Endodermal cell (in vitro differentiated cells): Measurements from ENCODE around the gene NTSR1. TPM values are rescaled to one million over a fixed set of nuclear protein-coding genes. Genes with fewer than 3 reads are reported as not detected.

Experiments
- DNase-seq: peaks from one replicate; pipeline ENCODE4 v3.0.0-alpha.2; 2017
- H3K27ac ChIP-seq: 2 replicates; pipeline ENCODE4 v1.5.1; 2013; ENCODE audit warnings: mild to moderate bottlenecking, low read depth, low read length, moderate library complexity
- H3K27me3 ChIP-seq: 2 replicates; pipeline ENCODE4 v1.6.1; 2013; ENCODE audit warnings: mild to moderate bottlenecking, low read length, moderate library complexity; ENCODE audit not compliant: insufficient read depth, control insufficient read depth, poor library complexity, severe bottlenecking
- H3K36me3 ChIP-seq: 2 replicates; pipeline ENCODE4 v1.7.0; 2013; ENCODE audit warnings: mild to moderate bottlenecking, low read length, moderate library complexity; ENCODE audit not compliant: control insufficient read depth, insufficient read depth
- H3K4me1 ChIP-seq: one replicate; pipeline ENCODE4 v1.7.0; 2013; ENCODE audit warnings: low read length; ENCODE audit not compliant: control insufficient read depth, insufficient read depth
- H3K4me3 ChIP-seq: 2 replicates; pipeline ENCODE4 v1.5.1; 2013; ENCODE audit warnings: mild to moderate bottlenecking, low read length, moderate library complexity
- H3K9ac ChIP-seq: 2 replicates; pipeline ENCODE4 v1.6.1; 2013; ENCODE audit warnings: mild to moderate bottlenecking, low read length, moderate library complexity; ENCODE audit not compliant: poor library complexity, severe bottlenecking; ENCODE audit errors: extremely low read depth
- H3K9me3 ChIP-seq: 2 replicates; pipeline ENCODE4 v1.6.1; 2013; ENCODE audit warnings: mild to moderate bottlenecking, low read length, moderate library complexity; ENCODE audit not compliant: control insufficient read depth
- H3K27ac Mint-ChIP-seq: 2 replicates; pipeline ENCODE4 v1.8.0; 2020; ENCODE audit warnings: mixed read lengths
- H3K27me3 Mint-ChIP-seq: 2 replicates; pipeline ENCODE4 v1.8.0; 2021; ENCODE audit warnings: mild to moderate bottlenecking, mixed read lengths; ENCODE audit not compliant: insufficient read depth
- H3K36me3 Mint-ChIP-seq: 2 replicates; pipeline ENCODE4 v1.8.0; 2020; ENCODE audit warnings: low read depth, mixed read lengths
- H3K4me1 Mint-ChIP-seq: 2 replicates; pipeline ENCODE4 v1.8.0; 2020; ENCODE audit warnings: mixed read lengths
- H3K4me3 Mint-ChIP-seq: 2 replicates; pipeline ENCODE4 v1.8.0; 2020; ENCODE audit warnings: mild to moderate bottlenecking, moderate library complexity, mixed read lengths
- H3K9me3 Mint-ChIP-seq: 2 replicates; pipeline ENCODE4 v1.8.0; 2020; ENCODE audit warnings: mild to moderate bottlenecking, mixed read lengths
- CTCF ChIP-seq: fragments of 200-600 bp; sonication (generic); conservative IDR thresholded peaks from 2 replicates; pipeline ENCODE4 v1.5.0; 2021; ENCODE audit warnings: antibody characterized with exemption, mild to moderate bottlenecking
- WGBS, 2 experiments: methylation state at CpG; one replicate each; pipeline versions ENCODE4 v1.1.5 to v1.1.7; 2013; ENCODE audit warnings: missing lambda C conversion rate in 2 of 2, mixed read lengths in 1 of 2; ENCODE audit not compliant: insufficient coverage in 1 of 2, insufficient read length in 1 of 2; 5-methylcytosine and 5-hydroxymethylcytosine counted together
- total RNA-seq, 2 donors: library from RNA; stranded (reverse); fragmentation: NEBNext Ultra II Directional in 1 of 2; extraction: Animal tissue kit (Norgen Biotek cat#: 25700) in 1 of 2; gene quantifications; 2 replicates in 1 of 2; 3 replicates in 1 of 2; pipeline ENCODE4 v1.2.1, GENCODE V29; 2021

Gene NTSR1
- total RNA-seq, 2 donors from 2014 or later, result 0.11 to 0.62 TPM

GRCh38 chr20:62688855-62689460 is 19.7 kb upstream of the NTSR1 start:
- Histone ChIP-seq H3K36me3 (no peaks in the 10 kb centered on the region), H3K27ac (peak overlapping the region; percentile 73), H3K4me1 (peaks cover 4% of the 10 kb centered on the region), H3K9me3 (no peaks in the 10 kb centered on the region), H3K4me3 (no peak overlapping the region), H3K27me3 (no peaks in the 10 kb centered on the region), H3K9ac (no peak overlapping the region)
- H3K4me3 Mint-ChIP-seq, result no peak overlapping the region
- DNase-seq, result no peak
- no peaks in the 10 kb centered on the region for H3K27me3 Mint-ChIP-seq
- no peaks in the 10 kb centered on the region for H3K36me3 Mint-ChIP-seq
- H3K4me1 Mint-ChIP-seq, result peaks cover 4% of the 10 kb centered on the region
- TF ChIP-seq CTCF, result peak; percentile 28
- 81 to 90% methylated on average over 28 to 29 of the region's 29 CpGs for WGBS, 2 experiments
- no peaks in the 10 kb centered on the region for H3K9me3 Mint-ChIP-seq
- H3K27ac Mint-ChIP-seq, result no peak overlapping the region

GRCh38 chr20:62689861-62690260 is 18.8 kb upstream of the NTSR1 start:
- no peak overlapping the region for H3K4me3 Mint-ChIP-seq
- DNase-seq, result no peak
- TF ChIP-seq CTCF, result no peak
- 87 to 92% methylated on average over 6 to 17 of the region's 17 CpGs for WGBS, 2 experiments
- Histone ChIP-seq H3K4me1 (peaks cover 4% of the 10 kb centered on the region), H3K27me3 (no peaks in the 10 kb centered on the region), H3K36me3 (no peaks in the 10 kb centered on the region), H3K9me3 (no peaks in the 10 kb centered on the region), H3K27ac (no peak overlapping the region), H3K4me3 (no peak overlapping the region), H3K9ac (no peak overlapping the region)
- H3K9me3 Mint-ChIP-seq, result no peaks in the 10 kb centered on the region
- no peak overlapping the region for H3K27ac Mint-ChIP-seq
- no peaks in the 10 kb centered on the region for H3K36me3 Mint-ChIP-seq
- H3K4me1 Mint-ChIP-seq, result peaks cover 4% of the 10 kb centered on the region
- no peaks in the 10 kb centered on the region for H3K27me3 Mint-ChIP-seq

GRCh38 chr20:62690261-62690820 is 18.3 kb upstream of the NTSR1 start:
- H3K27me3 Mint-ChIP-seq, result no peaks in the 10 kb centered on the region
- no peaks in the 10 kb centered on the region for H3K36me3 Mint-ChIP-seq
- H3K36me3 ChIP-seq, result no peaks in the 10 kb centered on the region
- H3K9ac ChIP-seq, result no peak overlapping the region
- no peaks in the 10 kb centered on the region for H3K9me3 Mint-ChIP-seq
- no peak for DNase-seq
- no peak overlapping the region for H3K4me3 Mint-ChIP-seq
- TF ChIP-seq CTCF, result no peak
- H3K27ac ChIP-seq, result no peak overlapping the region
- H3K27me3 ChIP-seq, result no peaks in the 10 kb centered on the region
- H3K27ac Mint-ChIP-seq, result no peak overlapping the region
- H3K4me1 ChIP-seq, result peaks cover 4% of the 10 kb centered on the region
- H3K4me1 Mint-ChIP-seq, result peaks cover 4% of the 10 kb centered on the region
- H3K4me3 ChIP-seq, result no peak overlapping the region
- 92 to 93% methylated on average over 12 to 16 of the region's 17 CpGs for WGBS, 2 experiments
- no peaks in the 10 kb centered on the region for H3K9me3 ChIP-seq
